ENCODE data around the gene DNAJA2.

Gene DNAJA2

DNA sequence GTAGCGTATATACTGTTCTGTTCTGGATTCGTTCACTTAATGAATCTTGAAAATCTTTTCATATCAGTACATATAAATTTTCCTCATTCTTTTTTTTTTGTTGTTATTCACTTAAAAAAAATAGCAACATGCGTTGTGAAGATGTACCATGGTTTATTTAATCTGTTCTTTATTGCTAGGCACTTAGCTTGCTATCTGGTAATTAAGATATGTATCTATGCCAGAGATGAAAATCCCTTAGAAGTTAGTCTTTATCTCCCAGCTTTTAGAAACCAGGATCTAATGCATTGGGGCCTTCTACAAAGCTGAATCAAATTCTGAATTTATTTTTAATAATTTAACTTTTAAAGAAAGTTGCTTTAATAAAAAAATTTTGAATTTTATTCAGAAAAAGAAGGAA lies 13.0 kb upstream of the DNAJA2 start:
- H3K4me3 ChIP-seq (ENCODE audit: low read length) = no peak overlapping the region
- no peaks in the 10 kb centered on the region for H3K9me2 ChIP-seq (replicated peaks; ENCODE audit: control insufficient read depth, low read length)
- H4K20me1 ChIP-seq (ENCODE audit: control insufficient read depth, insufficient read depth, low read depth, low read length) = no peaks in the 10 kb centered on the region
- no peaks in the 10 kb centered on the region for H3K4me1 ChIP-seq (ENCODE audit: control insufficient read depth, low read length)
- H3K9me3 ChIP-seq (ENCODE audit: control insufficient read depth, insufficient read depth, low read length) = 0 out of 2 replicates have a peak, but pooled peaks cover 1% of the 10 kb centered on the region
- no peaks in the 10 kb centered on the region for H3K79me2 ChIP-seq (ENCODE audit: control insufficient read depth, low read length)
- H3K27ac ChIP-seq (ENCODE audit: low read depth, low read length) = no peak overlapping the region
- H3K27me3 ChIP-seq (ENCODE audit: control insufficient read depth, low read length) = no peaks in the 10 kb centered on the region
- TF ChIP-seq CTCF (IDR thresholded peaks at IDR 0.05; ENCODE audit: low read depth, low read length, poor library complexity, severe bottlenecking) (no peak), EZH2phosphoT487 (IDR thresholded peaks at IDR 0.05; ENCODE audit: borderline replicate concordance, low read length) (no peak)
- H3K36me3 ChIP-seq (ENCODE audit: control insufficient read depth, low read length) = no peaks in the 10 kb centered on the region
- no peaks in the 10 kb centered on the region for H3F3A ChIP-seq (ENCODE audit: control insufficient read depth, insufficient read depth)
- H3K4me2 ChIP-seq (ENCODE audit: low read length) = no peak overlapping the region

- H3K4me1 ChIP-seq (ENCODE audit: control insufficient read depth, low read length) = no peaks in the 10 kb centered on the region
- H3K27ac ChIP-seq (ENCODE audit: low read depth, low read length) = no peak overlapping the region
- no peak for TF ChIP-seq CTCF (IDR thresholded peaks at IDR 0.05; ENCODE audit: low read depth, low read length, poor library complexity, severe bottlenecking)
- TF ChIP-seq EZH2phosphoT487 (IDR thresholded peaks at IDR 0.05; ENCODE audit: borderline replicate concordance, low read length) = no peak
- no peaks in the 10 kb centered on the region for H3K36me3 ChIP-seq (ENCODE audit: control insufficient read depth, low read length)
- H3K4me3 ChIP-seq (ENCODE audit: low read length) = no peak overlapping the region
- no peaks in the 10 kb centered on the region for H3F3A ChIP-seq (ENCODE audit: control insufficient read depth, insufficient read depth)
- no peaks in the 10 kb centered on the region for H4K20me1 ChIP-seq (ENCODE audit: control insufficient read depth, insufficient read depth, low read depth, low read length)
- no peak overlapping the region for H3K4me2 ChIP-seq (ENCODE audit: low read length)
- H3K79me2 ChIP-seq (ENCODE audit: control insufficient read depth, low read length) = no peaks in the 10 kb centered on the region
- no peaks in the 10 kb centered on the region for H3K9me3 ChIP-seq (ENCODE audit: control insufficient read depth, insufficient read depth, low read length)
- no peaks in the 10 kb centered on the region for H3K27me3 ChIP-seq (ENCODE audit: control insufficient read depth, low read length)
- no peaks in the 10 kb centered on the region for H3K9me2 ChIP-seq (replicated peaks; ENCODE audit: control insufficient read depth, low read length)
Measured at GRCh38 chr16:46982335-46982734, 8.9 kb upstream of the DNAJA2 start.

DNA sequence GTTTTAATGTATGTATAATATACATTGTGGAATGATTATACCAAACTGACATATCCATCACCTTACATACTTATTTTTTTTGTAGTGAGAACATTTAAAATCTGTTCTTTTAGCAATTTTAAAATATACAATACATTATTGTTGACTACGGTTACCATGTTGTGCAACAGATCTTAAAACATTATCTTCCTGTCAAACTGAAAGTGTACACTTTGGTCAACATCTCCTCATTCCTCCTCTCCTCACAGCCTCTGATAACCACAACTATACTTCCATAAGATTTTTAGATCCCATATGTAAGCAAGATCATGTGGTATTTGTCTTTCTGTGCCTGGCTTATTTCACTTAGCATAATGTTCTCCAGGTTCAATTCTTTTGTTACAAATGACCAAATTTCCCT lies 7.5 kb upstream of the DNAJA2 start:
- H4K20me1 ChIP-seq (ENCODE audit: control insufficient read depth, insufficient read depth, low read depth, low read length) = no peaks in the 10 kb centered on the region
- H3K4me1 ChIP-seq (ENCODE audit: control insufficient read depth, low read length) = peaks cover 8% of the 10 kb centered on the region
- no peaks in the 10 kb centered on the region for H3K9me3 ChIP-seq (ENCODE audit: control insufficient read depth, insufficient read depth, low read length)
- no peaks in the 10 kb centered on the region for H3K79me2 ChIP-seq (ENCODE audit: control insufficient read depth, low read length)
- no peaks in the 10 kb centered on the region for H3K9me2 ChIP-seq (replicated peaks; ENCODE audit: control insufficient read depth, low read length)
- H3K27ac ChIP-seq (ENCODE audit: low read depth, low read length) = no peak overlapping the region
- no peaks in the 10 kb centered on the region for H3K27me3 ChIP-seq (ENCODE audit: control insufficient read depth, low read length)
- TF ChIP-seq EZH2phosphoT487 (IDR thresholded peaks at IDR 0.05; ENCODE audit: borderline replicate concordance, low read length) (no peak), CTCF (IDR thresholded peaks at IDR 0.05; ENCODE audit: low read depth, low read length, poor library complexity, severe bottlenecking) (no peak)
- no peaks in the 10 kb centered on the region for H3K36me3 ChIP-seq (ENCODE audit: control insufficient read depth, low read length)
- H3K4me3 ChIP-seq (ENCODE audit: low read length) = no peak overlapping the region
- H3F3A ChIP-seq (ENCODE audit: control insufficient read depth, insufficient read depth) = peaks cover 4% of the 10 kb centered on the region; the same call in 1 of the 2 replicates
- H3K4me2 ChIP-seq (ENCODE audit: low read length) = no peak overlapping the region

Measured in DOHH2 (cell line).